Fibroblast of lung (primary cell): ENCODE results near the gene ICE1. TPM values are rescaled to one million over a fixed set of nuclear protein-coding genes. Genes with fewer than 3 reads are reported as not detected.
A peak's percentile ranks its signal among the peaks of the same experiment; 100 is the strongest.
"Not testable (repeated sequence)": the region's sequence is repeated elsewhere in the genome, so short reads cannot be mapped to it uniquely, and the experiment has no call there.

Experiments
- DNase-seq, 2 donors: peaks; one replicate each; pipeline versions ENCODE4 v3.0.0 to v3.0.0-alpha.2; 2010; ENCODE audit warnings: low read depth in 2 of 2
- H2AFZ ChIP-seq: 2 replicates; pipeline ENCODE4 v1.5.1; 2012; ENCODE audit warnings: low read length, control low read depth, inconsistent platforms
- H3K27ac ChIP-seq: 2 replicates; pipeline ENCODE4 v1.5.1; 2011; ENCODE audit warnings: low read length, control low read depth; ENCODE audit not compliant: insufficient read depth
- H3K27me3 ChIP-seq: 2 replicates; pipeline ENCODE4 v1.5.1; 2011; ENCODE audit warnings: mild to moderate bottlenecking, low read length; ENCODE audit not compliant: control insufficient read depth, insufficient read depth
- H3K36me3 ChIP-seq: 2 replicates; pipeline ENCODE4 v1.5.1; 2011; ENCODE audit warnings: low read length; ENCODE audit not compliant: control insufficient read depth, insufficient read depth
- H3K4me1 ChIP-seq: 2 replicates; pipeline ENCODE4 v1.5.1; 2011; ENCODE audit warnings: low read length; ENCODE audit not compliant: control insufficient read depth, insufficient read depth; ENCODE audit errors: extremely low read depth
- H3K4me2 ChIP-seq: 2 replicates; pipeline ENCODE4 v1.5.1; 2011; ENCODE audit warnings: low read length, control low read depth; ENCODE audit not compliant: insufficient read depth; ENCODE audit errors: extremely low read depth
- H3K4me3 ChIP-seq, 4 experiments: fragments of 200-600 bp in 1 of 4; sonication (generic) in 1 of 4; replicated peaks in 1 of 4; 2 replicates each; pipeline ENCODE4 v1.5.1; 2011 to 2016; ENCODE audit warnings: low read length in 4 of 4, low read depth in 3 of 4, mild to moderate bottlenecking in 3 of 4, control low read depth in 2 of 4, inconsistent platforms in 1 of 4, mixed read lengths in 1 of 4; ENCODE audit not compliant: insufficient read depth in 1 of 4; ENCODE audit errors: control extremely low read depth in 1 of 4
- H3K79me2 ChIP-seq: 2 replicates; pipeline ENCODE4 v1.5.1; 2012; ENCODE audit warnings: mild to moderate bottlenecking, low read length, inconsistent platforms; ENCODE audit not compliant: control insufficient read depth, insufficient read depth
- H3K9ac ChIP-seq: 2 replicates; pipeline ENCODE4 v1.5.1; 2011; ENCODE audit warnings: mild to moderate bottlenecking, low read length, control low read depth; ENCODE audit not compliant: insufficient read depth
- H3K9me3 ChIP-seq: 2 replicates; pipeline ENCODE4 v1.5.1; 2012; ENCODE audit warnings: low read depth, low read length; ENCODE audit not compliant: control insufficient read depth, insufficient read depth
- H4K20me1 ChIP-seq: 2 replicates; pipeline ENCODE4 v1.5.1; 2011; ENCODE audit warnings: low read length; ENCODE audit not compliant: control insufficient read depth, insufficient read depth; ENCODE audit errors: extremely low read depth
- CTCF ChIP-seq, 2 donors: IDR thresholded peaks in 1 of 2; conservative IDR thresholded peaks in 1 of 2; 1 replicate in 1 of 2; 2 replicates in 1 of 2; pipeline ENCODE4 v1.5.1; 2011 to 2012; ENCODE audit warnings: low read length in 2 of 2, control low read depth in 1 of 2, inconsistent platforms in 1 of 2, low read depth in 1 of 2, mild to moderate bottlenecking in 1 of 2
- EZH2 ChIP-seq: IDR thresholded peaks from 2 replicates; pipeline ENCODE4 v1.5.1; 2012; ENCODE audit warnings: low read length, control low read depth, mild to moderate bottlenecking; ENCODE audit errors: missing control alignments
- polyA plus RNA-seq, 2 donors: library from polyadenylated mRNA; depleted of rRNA in 1 of 2; stranded (reverse) in 1 of 2; unstranded in 1 of 2; fragments of >200 nt; gene quantifications; 2 replicates each; pipeline ENCODE4 v1.2.1, GENCODE V29; 2011 to 2012; ENCODE audit warnings: missing spikeins in 1 of 2
- total RNA-seq: library from RNA; depleted of rRNA; stranded (reverse); fragments of >200 nt; gene quantifications from 2 replicates; pipeline ENCODE4 v1.2.1, GENCODE V29; 2014

The ICE1 gene
- total and polyA plus RNA-seq, 2 donors (not counting 1 experiment from before 2014, with no cell fraction given), result 17.6 to 24.4 TPM

- no peak for DNase-seq
- H3K36me3 ChIP-seq, result no peaks in the 10 kb centered on the region
- no peaks in the 10 kb centered on the region for H4K20me1 ChIP-seq
- no peak overlapping the region for H3K27ac ChIP-seq
- no peaks in the 10 kb centered on the region for H3K9me3 ChIP-seq
- no peaks in the 10 kb centered on the region for H3K4me1 ChIP-seq
- TF ChIP-seq EZH2 (no peak), CTCF (conservative IDR thresholded peaks at IDR 0.05 in 1 of 2, IDR thresholded peaks at IDR 0.05 in 1 of 2; ENCODE audit: low read depth in 1 of 2, low read length in 2 of 2) (no peak)
- no peak overlapping the region for H3K4me3 ChIP-seq
- H3K27me3 ChIP-seq, result no peaks in the 10 kb centered on the region
- H3K79me2 ChIP-seq, result no peaks in the 10 kb centered on the region
- no peak overlapping the region for H2AFZ ChIP-seq
- H3K4me2 ChIP-seq, result no peak overlapping the region
- no peak overlapping the region for H3K9ac ChIP-seq
These were observed 36.1 kb upstream of the ICE1 start for GRCh38 chr5:5386329-5386728.

- TF ChIP-seq EZH2, result no peak
- no peak for TF ChIP-seq CTCF (conservative IDR thresholded peaks at IDR 0.05 in 1 of 2, IDR thresholded peaks at IDR 0.05 in 1 of 2; ENCODE audit: low read depth in 1 of 2, low read length in 2 of 2)
These were observed 35.3 kb upstream of the ICE1 start for GRCh38 chr5:5387192-5387591.

GRCh38 chr5:5387777-5388176 is 34.7 kb upstream of the ICE1 start:
- Histone ChIP-seq H3K4me1 (no peaks in the 10 kb centered on the region), H3K4me3 (no peak overlapping the region), H4K20me1 (no peaks in the 10 kb centered on the region), H3K27ac (no peak overlapping the region), H3K9me3 (no peaks in the 10 kb centered on the region), H3K27me3 (no peaks in the 10 kb centered on the region), H3K4me2 (no peak overlapping the region), H2AFZ (no peak overlapping the region), H3K79me2 (no peaks in the 10 kb centered on the region), H3K36me3 (no peaks in the 10 kb centered on the region), H3K9ac (no peak overlapping the region)
- DNase-seq, result peak in 1 of 2 donors; percentile 5
- TF ChIP-seq EZH2 (no peak), CTCF (conservative IDR thresholded peaks at IDR 0.05 in 1 of 2, IDR thresholded peaks at IDR 0.05 in 1 of 2; ENCODE audit: low read depth in 1 of 2, low read length in 2 of 2) (no peak)

More at GRCh38 chr5:5387192-5387591, 35.3 kb upstream of the ICE1 start:
- no peak overlapping the region for H2AFZ ChIP-seq
- no peaks in the 10 kb centered on the region for H3K4me1 ChIP-seq
- H3K27me3 ChIP-seq, result no peaks in the 10 kb centered on the region
- no peaks in the 10 kb centered on the region for H3K9me3 ChIP-seq
- H3K36me3 ChIP-seq, result no peaks in the 10 kb centered on the region
- no peak overlapping the region for H3K4me3 ChIP-seq
- H3K79me2 ChIP-seq, result no peaks in the 10 kb centered on the region
- peak in 1 of 2 donors; percentile 41 for DNase-seq
- no peak overlapping the region for H3K9ac ChIP-seq
- H3K4me2 ChIP-seq, result no peak overlapping the region
- H4K20me1 ChIP-seq, result no peaks in the 10 kb centered on the region
- no peak overlapping the region for H3K27ac ChIP-seq

GRCh38 chr5:5390121-5390869 is 32.2 kb upstream of the ICE1 start:
- not testable (repeated sequence) for H3K4me1 ChIP-seq, H3K36me3 ChIP-seq, H3K27me3 ChIP-seq, H2AFZ ChIP-seq, H4K20me1 ChIP-seq, H3K4me3 ChIP-seq, H3K27ac ChIP-seq, H3K4me2 ChIP-seq, H3K79me2 ChIP-seq, H3K9me3 ChIP-seq, H3K9ac ChIP-seq, DNase-seq
